ENCODE data around the gene MET.
A peak's percentile ranks its signal among the peaks of the same experiment; 100 is the strongest.
"Not testable (repeated sequence)": the region's sequence is repeated elsewhere in the genome, so short reads cannot be mapped to it uniquely, and the experiment has no call there.

MET gene

DNA sequence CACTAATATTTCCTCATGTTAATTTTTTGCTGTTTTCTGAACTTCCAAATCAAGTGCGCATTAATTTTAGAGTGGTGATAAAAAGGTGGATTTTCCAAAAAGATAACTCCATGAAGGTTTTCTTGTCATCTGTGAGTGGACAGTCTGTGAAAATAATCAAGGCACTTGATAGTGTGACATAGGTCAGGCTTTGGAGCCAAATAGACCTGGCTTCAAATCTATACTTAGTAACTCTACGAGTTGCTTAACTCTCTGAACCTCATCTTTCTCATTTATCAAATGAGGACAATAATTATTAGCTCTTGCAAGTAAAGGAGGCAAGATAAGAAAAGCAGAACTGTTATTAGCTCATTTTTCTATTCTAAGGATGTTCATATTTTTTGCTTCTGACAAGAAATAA is 24.7 kb upstream of the MET start:
- no peaks in the 10 kb centered on the region for H3K9me3 Mint-ChIP-seq
- no peaks in the 10 kb centered on the region for H3K36me3 Mint-ChIP-seq (ENCODE audit: low read depth)

DNA sequence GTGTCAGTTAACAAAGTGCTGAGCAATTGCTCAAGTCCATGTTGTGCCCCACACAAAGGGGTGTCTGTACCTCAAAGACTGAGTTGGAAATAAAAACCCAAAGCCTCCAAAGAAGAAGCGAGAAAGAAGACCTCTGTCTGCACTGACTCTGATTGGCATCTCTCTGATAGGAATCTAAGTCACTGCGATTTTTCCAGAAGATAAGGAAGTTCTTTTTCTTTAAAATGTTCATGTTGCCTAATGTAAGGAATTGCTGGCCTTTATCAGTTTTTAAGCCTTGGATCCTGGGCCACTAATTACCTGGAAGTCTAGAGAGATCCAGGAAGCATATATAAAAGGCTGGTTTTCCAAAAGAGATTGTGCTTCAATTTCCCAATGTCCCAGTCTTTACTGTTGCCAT is 24.1 kb upstream of the MET start:
- Mint-ChIP-seq H3K4me3 (no peak overlapping the region), H3K9me3 (no peaks in the 10 kb centered on the region), H3K4me1 (ENCODE audit: low read depth) (no peaks in the 10 kb centered on the region), H3K27me3 (ENCODE audit: low read depth) (peaks cover 9% of the 10 kb centered on the region), H3K27ac (no peak overlapping the region), H3K36me3 (ENCODE audit: low read depth) (no peaks in the 10 kb centered on the region)
- no peak for DNase-seq (ENCODE audit: low spot score)

More for the DNA sequence above, 24.7 kb upstream of the MET start:
- DNase-seq (ENCODE audit: low spot score): no peak
- no peak overlapping the region for H3K4me3 Mint-ChIP-seq
- H3K27ac Mint-ChIP-seq: no peak overlapping the region
- H3K27me3 Mint-ChIP-seq (ENCODE audit: low read depth): peaks cover 9% of the 10 kb centered on the region
- H3K4me1 Mint-ChIP-seq (ENCODE audit: low read depth): no peaks in the 10 kb centered on the region

DNA sequence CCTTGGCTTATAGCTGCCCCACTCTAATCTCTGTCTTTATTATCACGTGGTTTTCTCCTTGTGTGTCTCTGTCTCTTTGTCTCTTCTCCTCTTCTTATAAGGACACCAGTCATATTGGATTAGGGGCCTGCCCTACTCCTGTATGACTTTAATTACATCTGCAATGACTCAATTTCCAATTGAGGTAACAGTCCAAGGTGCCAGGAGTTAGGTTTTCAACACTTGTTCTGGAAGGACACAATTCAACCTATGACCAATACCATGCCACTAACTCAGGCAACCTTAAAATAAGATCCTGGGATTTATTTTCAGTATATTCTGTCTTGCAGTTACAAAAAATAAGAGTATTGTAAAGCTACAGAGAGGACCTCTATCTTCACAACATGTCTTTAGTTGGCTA is 21.6 kb upstream of the MET start:
- Mint-ChIP-seq H3K27ac (no peak overlapping the region), H3K4me3 (no peak overlapping the region), H3K9me3 (no peaks in the 10 kb centered on the region), H3K4me1 (ENCODE audit: low read depth) (peaks cover 4% of the 10 kb centered on the region), H3K36me3 (ENCODE audit: low read depth) (no peaks in the 10 kb centered on the region), H3K27me3 (ENCODE audit: low read depth) (peaks cover 9% of the 10 kb centered on the region)
- no peak for DNase-seq (ENCODE audit: low spot score)

GRCh38 chr7:116652793-116653192 is 19.2 kb upstream of the MET start:
- Mint-ChIP-seq H3K27me3 (ENCODE audit: low read depth) (peaks cover 7% of the 10 kb centered on the region), H3K9me3 (no peaks in the 10 kb centered on the region), H3K27ac (no peak overlapping the region), H3K36me3 (ENCODE audit: low read depth) (no peaks in the 10 kb centered on the region), H3K4me3 (no peak overlapping the region), H3K4me1 (ENCODE audit: low read depth) (peaks cover 4% of the 10 kb centered on the region)
- no peak for DNase-seq (ENCODE audit: low spot score)

- Mint-ChIP-seq H3K27ac (no peak overlapping the region), H3K36me3 (ENCODE audit: low read depth) (no peaks in the 10 kb centered on the region), H3K9me3 (no peaks in the 10 kb centered on the region), H3K4me1 (ENCODE audit: low read depth) (peaks cover 4% of the 10 kb centered on the region), H3K4me3 (no peak overlapping the region), H3K27me3 (ENCODE audit: low read depth) (peaks cover 5% of the 10 kb centered on the region)
- no peak for DNase-seq (ENCODE audit: low spot score)
These were observed 18.8 kb upstream of the MET start for GRCh38 chr7:116653204-116653603.

DNA sequence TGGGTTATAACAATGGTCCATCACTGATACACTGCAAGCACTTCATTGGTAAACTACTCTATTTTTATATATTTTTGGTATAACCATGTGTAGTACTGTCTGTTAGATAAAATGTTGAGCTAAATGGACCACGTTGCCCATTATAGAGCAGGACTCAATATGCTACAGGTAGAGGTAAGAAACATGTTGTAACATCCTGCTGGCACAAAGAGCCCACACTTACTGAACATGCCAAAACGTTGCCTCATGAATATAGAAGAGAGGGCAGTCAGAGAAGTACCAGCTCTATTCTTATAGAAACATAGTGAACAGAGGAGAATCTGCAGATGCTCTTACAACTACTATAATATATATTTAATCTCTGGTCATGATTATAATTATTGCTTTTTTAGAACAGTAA is 18.4 kb upstream of the MET start:
- H3K27me3 Mint-ChIP-seq (ENCODE audit: low read depth): peaks cover 5% of the 10 kb centered on the region
- H3K36me3 Mint-ChIP-seq (ENCODE audit: low read depth): no peaks in the 10 kb centered on the region

GRCh38 chr7:116659248-116659647 is 12.7 kb upstream of the MET start:
- not testable (repeated sequence) for DNase-seq (ENCODE audit: low spot score); H3K4me1 Mint-ChIP-seq (ENCODE audit: low read depth); H3K9me3 Mint-ChIP-seq; H3K36me3 Mint-ChIP-seq (ENCODE audit: low read depth); H3K4me3 Mint-ChIP-seq; H3K27ac Mint-ChIP-seq
- H3K27me3 Mint-ChIP-seq (ENCODE audit: low read depth): peaks cover 16% of the 10 kb centered on the region

More for the DNA sequence above, 18.4 kb upstream of the MET start:
- Mint-ChIP-seq H3K4me1 (ENCODE audit: low read depth) (peaks cover 4% of the 10 kb centered on the region), H3K9me3 (no peaks in the 10 kb centered on the region), H3K4me3 (no peak overlapping the region), H3K27ac (no peak overlapping the region)
- DNase-seq (ENCODE audit: low spot score): no peak

GRCh38 chr7:116661865-116662264 is 10.1 kb upstream of the MET start:
- no peaks in the 10 kb centered on the region for H3K36me3 Mint-ChIP-seq (ENCODE audit: low read depth)

GRCh38 chr7:116663744-116664143 is 8.3 kb upstream of the MET start:
- Mint-ChIP-seq H3K4me1 (ENCODE audit: low read depth) (no peaks in the 10 kb centered on the region), H3K27me3 (ENCODE audit: low read depth) (peaks cover 32% of the 10 kb centered on the region), H3K9me3 (no peaks in the 10 kb centered on the region), H3K27ac (no peak overlapping the region), H3K4me3 (no peak overlapping the region), H3K36me3 (ENCODE audit: low read depth) (no peaks in the 10 kb centered on the region)
- DNase-seq (ENCODE audit: low spot score): no peak

More at GRCh38 chr7:116661865-116662264, 10.1 kb upstream of the MET start:
- H3K27ac Mint-ChIP-seq: no peak overlapping the region
- H3K27me3 Mint-ChIP-seq (ENCODE audit: low read depth): peaks cover 23% of the 10 kb centered on the region
- H3K4me3 Mint-ChIP-seq: no peak overlapping the region
- no peaks in the 10 kb centered on the region for H3K4me1 Mint-ChIP-seq (ENCODE audit: low read depth)
- H3K9me3 Mint-ChIP-seq: no peaks in the 10 kb centered on the region
- no peak for DNase-seq (ENCODE audit: low spot score)

GRCh38 chr7:116665332-116665996 is 6.5 kb upstream of the MET start:
- H3K36me3 Mint-ChIP-seq (ENCODE audit: low read depth): no peaks in the 10 kb centered on the region
- no peak overlapping the region for H3K4me3 Mint-ChIP-seq
- no peak for DNase-seq (ENCODE audit: low spot score)
- H3K4me1 Mint-ChIP-seq (ENCODE audit: low read depth): no peaks in the 10 kb centered on the region
- no peak overlapping the region for H3K27ac Mint-ChIP-seq
- H3K9me3 Mint-ChIP-seq: no peaks in the 10 kb centered on the region
- H3K27me3 Mint-ChIP-seq (ENCODE audit: low read depth): peaks cover 37% of the 10 kb centered on the region

- Mint-ChIP-seq H3K27me3 (ENCODE audit: low read depth) (peaks cover 64% of the 10 kb centered on the region), H3K4me3 (no peak overlapping the region), H3K36me3 (ENCODE audit: low read depth) (no peaks in the 10 kb centered on the region), H3K4me1 (ENCODE audit: low read depth) (peaks cover 3% of the 10 kb centered on the region), H3K9me3 (no peaks in the 10 kb centered on the region), H3K27ac (no peak overlapping the region)
- DNase-seq (ENCODE audit: low spot score): no peak
These were observed 2.2 kb upstream of the MET start for GRCh38 chr7:116669769-116670168.

- H3K4me1 Mint-ChIP-seq (ENCODE audit: low read depth): peaks cover 3% of the 10 kb centered on the region
These were observed 1.5 kb upstream of the MET start for GRCh38 chr7:116670409-116671015.

GRCh38 chr7:116671111-116671510 is 885 bp upstream of the MET start:
- Mint-ChIP-seq H3K4me3 (peak overlapping the region; percentile 63), H3K36me3 (ENCODE audit: low read depth) (no peaks in the 10 kb centered on the region), H3K27ac (no peak overlapping the region), H3K27me3 (ENCODE audit: low read depth) (peaks cover 71% of the 10 kb centered on the region), H3K4me1 (ENCODE audit: low read depth) (peaks cover 3% of the 10 kb centered on the region), H3K9me3 (no peaks in the 10 kb centered on the region)
- DNase-seq (ENCODE audit: low spot score): no peak

More at GRCh38 chr7:116670409-116671015, 1.5 kb upstream of the MET start:
- Mint-ChIP-seq H3K9me3 (no peaks in the 10 kb centered on the region), H3K36me3 (ENCODE audit: low read depth) (no peaks in the 10 kb centered on the region), H3K27me3 (ENCODE audit: low read depth) (peaks cover 69% of the 10 kb centered on the region), H3K27ac (no peak overlapping the region), H3K4me3 (no peak overlapping the region)
- DNase-seq (ENCODE audit: low spot score): no peak

DNA sequence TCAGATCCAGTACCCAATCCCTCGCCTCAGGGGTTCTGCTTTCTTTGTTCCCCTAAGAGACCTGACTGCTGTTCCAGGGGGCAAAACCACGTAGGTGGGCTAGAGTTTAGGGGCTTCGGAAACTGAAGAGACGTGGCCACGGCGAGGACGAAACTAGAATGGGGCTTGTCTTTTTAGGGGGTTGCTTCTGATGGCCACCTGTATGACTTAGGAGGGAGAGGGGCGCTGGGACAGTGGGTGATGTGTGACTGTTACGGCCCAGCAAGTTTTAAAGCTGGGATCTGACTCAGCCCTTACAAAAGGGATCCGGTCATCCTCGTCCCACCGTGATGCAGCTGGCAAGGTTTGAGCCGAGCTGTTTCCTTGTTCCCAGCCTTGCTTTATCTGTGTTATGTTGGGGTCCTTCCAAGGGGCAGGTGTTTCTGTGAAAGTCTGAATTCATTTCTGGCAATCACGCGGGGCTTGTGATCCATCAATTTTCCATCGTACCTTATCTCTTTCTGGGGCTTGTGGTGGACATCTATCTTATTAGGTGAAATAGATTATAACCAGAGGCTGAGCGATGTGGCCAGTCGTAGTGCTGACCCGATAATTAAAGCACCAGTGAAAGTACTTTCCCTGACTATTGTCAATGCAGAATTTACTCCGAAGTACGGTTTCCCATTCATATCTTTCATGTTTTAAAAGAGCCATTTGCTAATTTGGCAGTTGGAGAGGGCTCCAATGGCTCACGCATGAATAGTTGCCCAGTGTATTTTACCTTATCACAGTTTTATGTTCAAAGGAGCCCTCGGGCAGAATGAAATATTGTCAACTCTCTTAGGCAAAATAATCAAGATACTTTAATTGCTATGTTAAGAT is 830 bp downstream of the MET start:
- DNase-seq (ENCODE audit: low spot score): no peak
- Mint-ChIP-seq H3K36me3 (ENCODE audit: low read depth) (no peaks in the 10 kb centered on the region), H3K4me1 (ENCODE audit: low read depth) (peaks cover 3% of the 10 kb centered on the region), H3K27me3 (ENCODE audit: low read depth) (peaks cover 78% of the 10 kb centered on the region), H3K9me3 (no peaks in the 10 kb centered on the region), H3K27ac (no peak overlapping the region), H3K4me3 (peak overlapping the region; percentile 52)

All from T-helper 2 cell treated with Interferon-gamma antibody and Interleukin-4, amounts not matched to agents 5 μg/mL and 100 μg/mL, for 36 hours (primary cell).